B cell (primary cell): ENCODE results near the gene IL17REL. TPM values are rescaled to one million over a fixed set of nuclear protein-coding genes. Genes with fewer than 3 reads are reported as not detected.
A peak's percentile ranks its signal among the peaks of the same experiment; 100 is the strongest.

ENCODE experiments used
- ATAC-seq: fragments of 200-7000 bp; cut with Tn5 transposase; one replicate; pipeline ENCODE4 v1.10.0; 2021; ENCODE audit warnings: low read depth, mild to moderate bottlenecking, moderate number of reproducible peaks, moderate library complexity
- CTCF ChIA-PET: fragments of 350-600 bp; sonication (Branson Sonifier 250); formaldehyde crosslinking; loops from one replicate; lab custom pipeline; 2021; ENCODE audit warnings: antibody characterized with exemption, inconsistent platforms; lab: Charles Lee
- POLR2A ChIA-PET: fragments of 350-600 bp; sonication (Branson Sonifier 250); formaldehyde crosslinking; loops from one replicate; lab custom pipeline; 2021; ENCODE audit warnings: antibody characterized with exemption; lab: Charles Lee
- DNase-seq: peaks from one replicate; pipeline ENCODE4 v3.0.0; 2013
- H2AFZ ChIP-seq: 2 replicates; pipeline ENCODE4 v1.6.1; 2012; ENCODE audit warnings: mild to moderate bottlenecking, low read depth, low read length; ENCODE audit not compliant: insufficient read depth, poor library complexity, severe bottlenecking
- H3K27ac ChIP-seq, 2 donors: 1 replicate in 1 of 2; 2 replicates in 1 of 2; pipeline ENCODE4 v1.5.1; 2012 to 2013; ENCODE audit warnings: low read length in 2 of 2, mild to moderate bottlenecking in 2 of 2, moderate library complexity in 1 of 2
- H3K27me3 ChIP-seq, 4 experiments: fragments of 200-600 bp in 1 of 4; sonication (generic) in 1 of 4; replicated peaks in 1 of 4; 1 replicate in 2 of 4; 2 replicates in 2 of 4; pipeline versions ENCODE4 v1.6.1 to v1.7.0; 2013 to 2016; ENCODE audit warnings: low read length in 3 of 4, mild to moderate bottlenecking in 2 of 4, mixed read lengths in 1 of 4, moderate library complexity in 1 of 4; ENCODE audit not compliant: insufficient read depth in 4 of 4, control insufficient read depth in 3 of 4; ENCODE audit errors: control extremely low read depth in 1 of 4
- H3K36me3 ChIP-seq, 2 experiments: replicated peaks in 1 of 2; 1 replicate in 1 of 2; 2 replicates in 1 of 2; pipeline versions ENCODE4 v1.6.1 to v1.7.1; 2013; ENCODE audit warnings: low read length in 1 of 2; ENCODE audit not compliant: insufficient read depth in 2 of 2, control insufficient read depth in 1 of 2; ENCODE audit errors: control extremely low read depth in 1 of 2, extremely low read depth in 1 of 2
- H3K4me1 ChIP-seq, 2 donors: fragments of 200-600 bp in 1 of 2; sonication (generic) in 1 of 2; 1 replicate in 1 of 2; 2 replicates in 1 of 2; pipeline versions ENCODE4 v1.5.1 to v1.6.1; 2013 to 2017; ENCODE audit warnings: low read length in 2 of 2; ENCODE audit not compliant: control insufficient read depth in 2 of 2, insufficient read depth in 2 of 2
- H3K4me2 ChIP-seq: replicated peaks from 2 replicates; pipeline ENCODE3; 2012; ENCODE audit warnings: mild to moderate bottlenecking, low read depth, low read length; ENCODE audit not compliant: poor library complexity, severe bottlenecking
- H3K4me3 ChIP-seq, 5 experiments: fragments of 200-600 bp in 1 of 5; sonication (generic) in 1 of 5; 1 replicate in 3 of 5; 2 replicates in 2 of 5; pipeline versions ENCODE4 v1.5.1 to v1.7.0; 2011 to 2016; ENCODE audit warnings: low read length in 4 of 5, mild to moderate bottlenecking in 4 of 5, low read depth in 2 of 5, control low read depth in 1 of 5, moderate library complexity in 1 of 5; ENCODE audit not compliant: insufficient read depth in 1 of 5; ENCODE audit errors: control extremely low read depth in 1 of 5, extremely low read depth in 1 of 5
- H3K79me2 ChIP-seq: fragments of 200-600 bp; sonication (generic); one replicate; pipeline ENCODE4 v1.6.0; 2016; ENCODE audit warnings: low read length; ENCODE audit not compliant: control insufficient read depth, insufficient read depth
- H3K9ac ChIP-seq: fragments of 200-600 bp; sonication (generic); 2 replicates; pipeline ENCODE4 v1.6.1; 2017; ENCODE audit warnings: mild to moderate bottlenecking, low read length, moderate library complexity
- H3K9me3 ChIP-seq, 3 donors: one replicate each; pipeline versions ENCODE4 v1.6.1 to v1.7.1; 2013; ENCODE audit warnings: low read length in 2 of 3; ENCODE audit not compliant: control insufficient read depth in 2 of 3, insufficient read depth in 1 of 3; ENCODE audit errors: control extremely low read depth in 1 of 3
- H4K20me1 ChIP-seq: 2 replicates; pipeline ENCODE4 v1.6.0; 2012; ENCODE audit warnings: mild to moderate bottlenecking, low read length; ENCODE audit not compliant: insufficient read depth, control insufficient read depth, poor library complexity, severe bottlenecking
- H3K27ac Mint-ChIP-seq: one replicate; pipeline ENCODE4 v1.8.0; 2021; ENCODE audit warnings: mixed read lengths
- H3K27me3 Mint-ChIP-seq: one replicate; pipeline ENCODE4 v1.8.0; 2021; ENCODE audit warnings: mixed read lengths
- H3K4me1 Mint-ChIP-seq: one replicate; pipeline ENCODE4 v1.8.0; 2021; ENCODE audit warnings: mixed read lengths
- H3K4me3 Mint-ChIP-seq: one replicate; pipeline ENCODE4 v1.8.0; 2021; ENCODE audit warnings: mixed read lengths
- H3K9me3 Mint-ChIP-seq: one replicate; pipeline ENCODE4 v1.8.0; 2022; ENCODE audit warnings: mixed read lengths; ENCODE audit not compliant: insufficient read depth
- EZH2 ChIP-seq: IDR thresholded peaks from 2 replicates; pipeline ENCODE4 v1.6.1; 2012; ENCODE audit warnings: borderline replicate concordance, low read depth, mild to moderate bottlenecking, moderate library complexity, low read length; ENCODE audit not compliant: insufficient read depth, poor library complexity, severe bottlenecking
- WGBS: methylation state at CpG from one replicate; pipeline ENCODE4 v1.1.5; 2013; ENCODE audit warnings: missing lambda C conversion rate; ENCODE audit not compliant: insufficient coverage; 5-methylcytosine and 5-hydroxymethylcytosine counted together
- intact Hi-C: fragments of 100-400 bp; cut with micrococcal nuclease; formaldehyde crosslinking; loops from one replicate; pipeline ENCODE4 v1.10.0; 2022
- polyA plus RNA-seq: library from polyadenylated mRNA; depleted of rRNA; stranded (reverse); fragments of >200 nt; gene quantifications from 2 replicates; pipeline ENCODE4 v1.2.3, GENCODE V29; 2012
- total RNA-seq, 2 donors: library from RNA; stranded (reverse); fragments of 120-200 nt in 1 of 2; gene quantifications; 1 replicate in 1 of 2; 2 replicates in 1 of 2; pipeline versions ENCODE4 v1.2.3 to v1.2.4, GENCODE V29; 2013 to 2022
- TF ChIP-seq, protein P1 (sequence below): fragments of 200-600 bp; IDR thresholded peaks from one replicate; pipeline ENCODE4 v1.8.0; 2022; ENCODE audit warnings: antibody characterized with exemption, mild to moderate bottlenecking

Gene IL17REL
- total and polyA plus RNA-seq, 2 donors (not counting 1 experiment from before 2014, with no cell fraction given) = 0.09 to 0.10 TPM

DNA sequence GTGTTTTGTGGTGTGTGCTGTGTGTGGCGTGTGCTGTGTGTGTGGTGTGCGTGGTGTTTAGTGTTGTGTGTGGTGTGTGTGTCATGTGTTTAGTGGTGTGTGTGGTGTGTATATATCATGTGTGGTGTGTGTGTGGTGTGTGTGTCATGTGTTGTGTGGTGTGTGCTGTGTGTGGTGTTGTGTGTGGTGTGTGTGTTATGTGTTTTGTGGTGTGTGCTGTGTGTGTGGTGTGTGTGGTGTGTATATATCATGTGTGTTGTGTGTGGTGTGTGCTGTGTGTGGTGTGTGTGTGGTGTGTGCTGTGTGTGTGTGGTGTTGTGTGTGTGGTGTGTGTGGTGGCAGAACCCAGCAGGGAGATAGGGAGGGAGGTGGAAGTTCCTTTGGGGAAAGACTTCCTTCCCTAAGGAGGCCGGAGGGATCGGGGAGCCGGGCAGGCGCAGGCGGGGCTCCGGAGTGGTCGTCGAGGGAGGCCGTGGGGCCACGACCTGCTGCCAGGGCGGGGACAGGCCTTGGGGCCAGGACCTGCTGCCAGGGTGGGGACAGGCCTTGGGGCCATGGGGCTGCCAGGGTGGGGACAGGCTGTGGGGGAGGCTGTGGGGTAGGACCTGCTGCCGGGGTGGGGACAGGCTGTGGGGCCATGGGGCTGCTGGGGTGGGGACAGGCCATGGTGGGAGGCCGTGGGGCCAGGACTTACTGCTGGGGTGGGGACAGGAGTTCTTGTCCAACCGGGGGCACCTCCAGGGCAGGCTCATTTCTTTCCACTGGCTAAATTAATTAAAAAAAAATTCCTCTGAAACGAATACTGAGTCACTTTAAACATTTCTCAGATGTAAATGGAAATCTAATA, 36.8 kb downstream of the IL17REL start:
- intact Hi-C loops = loop anchor here (2.0 kb wide), 1 partner anchor 15 kb away; the partner anchor contains the start of gene PIM3
- Mint-ChIP-seq H3K27ac (peak overlapping the region; percentile 79), H3K27me3 (peaks cover 3% of the 10 kb centered on the region), H3K4me1 (peaks cover 24% of the 10 kb centered on the region), H3K4me3 (peak overlapping the region; percentile 4), H3K9me3 (peaks cover 8% of the 10 kb centered on the region)
- WGBS = 46% methylated on average over 14 of the region's 17 CpGs
- H3K4me1 ChIP-seq = peaks cover 28 to 42% of the 10 kb centered on the region in 2 donors
- DNase-seq = peak; percentile 40
- H3K36me3 ChIP-seq = no peaks in the 10 kb centered on the region
- ChIA-PET CTCF (interaction anchor here (1.1 kb wide), 2 partner anchors 14 to 55 kb away, joined by 3 to 4 read pairs; no protein-coding TSS in a partner anchor), POLR2A (interaction anchor here (1.8 to 2.1 kb wide), 2 partner anchors 8 to 13 kb away, joined by 6 to 11 read pairs; no protein-coding TSS in a partner anchor)
- no peaks in the 10 kb centered on the region for H4K20me1 ChIP-seq
- ATAC-seq = peak; percentile 16
- H2AFZ ChIP-seq = no peak overlapping the region
- H3K79me2 ChIP-seq = peaks cover 6% of the 10 kb centered on the region
- H3K27me3 ChIP-seq = no peaks in the 10 kb centered on the region
- peak overlapping the region; percentile 59 for H3K4me2 ChIP-seq
- peak overlapping the region; percentile 41 to 45 for H3K27ac ChIP-seq
- H3K9ac ChIP-seq = no peak overlapping the region
- H3K4me3 ChIP-seq = no peak overlapping the region
- H3K9me3 ChIP-seq = peaks cover 4 to 7% (median 5%) of the 10 kb centered on the region in 3 donors
- TF ChIP-seq EZH2 = no peak
- TF ChIP-seq, protein P1, sequence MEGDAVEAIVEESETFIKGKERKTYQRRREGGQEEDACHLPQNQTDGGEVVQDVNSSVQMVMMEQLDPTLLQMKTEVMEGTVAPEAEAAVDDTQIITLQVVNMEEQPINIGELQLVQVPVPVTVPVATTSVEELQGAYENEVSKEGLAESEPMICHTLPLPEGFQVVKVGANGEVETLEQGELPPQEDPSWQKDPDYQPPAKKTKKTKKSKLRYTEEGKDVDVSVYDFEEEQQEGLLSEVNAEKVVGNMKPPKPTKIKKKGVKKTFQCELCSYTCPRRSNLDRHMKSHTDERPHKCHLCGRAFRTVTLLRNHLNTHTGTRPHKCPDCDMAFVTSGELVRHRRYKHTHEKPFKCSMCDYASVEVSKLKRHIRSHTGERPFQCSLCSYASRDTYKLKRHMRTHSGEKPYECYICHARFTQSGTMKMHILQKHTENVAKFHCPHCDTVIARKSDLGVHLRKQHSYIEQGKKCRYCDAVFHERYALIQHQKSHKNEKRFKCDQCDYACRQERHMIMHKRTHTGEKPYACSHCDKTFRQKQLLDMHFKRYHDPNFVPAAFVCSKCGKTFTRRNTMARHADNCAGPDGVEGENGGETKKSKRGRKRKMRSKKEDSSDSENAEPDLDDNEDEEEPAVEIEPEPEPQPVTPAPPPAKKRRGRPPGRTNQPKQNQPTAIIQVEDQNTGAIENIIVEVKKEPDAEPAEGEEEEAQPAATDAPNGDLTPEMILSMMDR = no peak
